HepG2 (cell line): Measurements from ENCODE around the gene GJD3. TPM values are rescaled to one million over a fixed set of nuclear protein-coding genes. Genes with fewer than 3 reads are reported as not detected.

Experiments used
- AHR ChIP-seq: IDR thresholded peaks from 2 replicates; pipeline ENCODE4 v1.6.1; 2018; ENCODE audit warnings: missing genetic modification reagents, missing compliant biosample characterization
- FIP1L1 ChIP-seq: fragments of 200-400 bp; formaldehyde crosslinking; IDR thresholded peaks from 2 replicates; pipeline ENCODE4 v1.6.1; 2018; ENCODE audit warnings: low read depth, mild to moderate bottlenecking, low read length, moderate library complexity, borderline replicate concordance; ENCODE audit not compliant: insufficient read depth
- MZF1 ChIP-seq: sonication (generic); formaldehyde crosslinking; IDR thresholded peaks from 2 replicates; pipeline ENCODE4 v1.8.1; 2023; ENCODE audit warnings: mild to moderate bottlenecking, missing genetic modification reagents, borderline replicate concordance
- NFRKB ChIP-seq: fragments of 450-650 bp; IDR thresholded peaks from 2 replicates; pipeline ENCODE4 v1.6.1; 2017
- SATB2 ChIP-seq: sonication (generic); formaldehyde crosslinking; IDR thresholded peaks from 2 replicates; pipeline ENCODE4 v1.5.0; 2020; ENCODE audit warnings: missing genetic modification reagents
- SSRP1 ChIP-seq: IDR thresholded peaks from 2 replicates; pipeline ENCODE4 v1.6.1; 2016; ENCODE audit warnings: control low read depth
- ZBTB20 ChIP-seq: sonication (generic); formaldehyde crosslinking; IDR thresholded peaks from 2 replicates; pipeline ENCODE4 v1.8.1; 2023; ENCODE audit warnings: missing genetic modification reagents, low read depth, mild to moderate bottlenecking, borderline replicate concordance
- ZNF101 ChIP-seq: sonication (generic); formaldehyde crosslinking; IDR thresholded peaks from 2 replicates; pipeline ENCODE4 v1.4.0; 2020; ENCODE audit warnings: mild to moderate bottlenecking, low read depth, missing genetic modification reagents, borderline replicate concordance
- ZNF138 ChIP-seq: sonication (generic); formaldehyde crosslinking; IDR thresholded peaks from 2 replicates; pipeline ENCODE4 v1.5.0; 2020; ENCODE audit warnings: mild to moderate bottlenecking, low read depth, missing genetic modification reagents
- polyA plus RNA-seq, 8 experiments: library from polyadenylated mRNA; depleted of rRNA in 3 of 8; stranded (reverse) in 7 of 8; unstranded in 1 of 8; fragments of >200 nt; fragmentation: Illumina TruSeq in 4 of 8; extraction: Trizol in 4 of 8; gene quantifications; 2 replicates each; pipeline versions ENCODE4 v1.2.1 to v1.2.3, GENCODE V29; 2011 to 2016; ENCODE audit warnings: low read depth in 4 of 8, missing spikeins in 1 of 8, mixed read lengths in 1 of 8; ENCODE audit not compliant: insufficient read depth in 1 of 8
- total RNA-seq, 5 experiments: library from RNA; depleted of rRNA; stranded (reverse); fragments of >200 nt; fragmentation: Illumina TruSeq; extraction: Trizol; gene quantifications; 2 replicates each; pipeline ENCODE4 v1.2.3, GENCODE V29; 2016; ENCODE audit warnings: low read depth in 1 of 5
- TF ChIP-seq, protein P1 (sequence below): sonication (generic); formaldehyde crosslinking; IDR thresholded peaks from 2 replicates; pipeline ENCODE4 v1.9.0; 2021; ENCODE audit warnings: missing genetic modification reagents, borderline replicate concordance
- TF ChIP-seq, protein P2 (sequence below): sonication (generic); formaldehyde crosslinking; IDR thresholded peaks from 2 replicates; pipeline ENCODE4 v1.4.0; 2020; ENCODE audit warnings: mild to moderate bottlenecking, missing genetic modification reagents
- TF ChIP-seq, protein P3 (sequence below): sonication (generic); formaldehyde crosslinking; IDR thresholded peaks from 2 replicates; pipeline ENCODE4 v1.4.0; 2020; ENCODE audit warnings: missing genetic modification reagents
- TF ChIP-seq, protein P4 (sequence below): sonication (generic); formaldehyde crosslinking; IDR thresholded peaks from 2 replicates; pipeline ENCODE4 v1.8.0; 2022; ENCODE audit warnings: missing genetic modification reagents, mild to moderate bottlenecking, borderline replicate concordance
- TF ChIP-seq, protein P5 (sequence below): sonication (generic); formaldehyde crosslinking; IDR thresholded peaks from 2 replicates; pipeline ENCODE4 v1.9.0; 2021; ENCODE audit warnings: missing genetic modification reagents, mild to moderate bottlenecking, borderline replicate concordance
- TF ChIP-seq, protein P6 (sequence below): sonication (generic); formaldehyde crosslinking; IDR thresholded peaks from 2 replicates; pipeline ENCODE4 v1.4.0; 2020; ENCODE audit warnings: missing genetic modification reagents, mild to moderate bottlenecking, borderline replicate concordance
- TF ChIP-seq, protein P7 (sequence below): IDR thresholded peaks from 2 replicates; pipeline ENCODE4 v1.6.1; 2018; ENCODE audit warnings: missing genetic modification reagents, mild to moderate bottlenecking, missing compliant biosample characterization

Gene GJD3
- total and polyA plus RNA-seq, 2 of the 13 experiments (the other 11 are each of a cell fraction or from before 2014, with no cell fraction given), result not detected

DNA sequence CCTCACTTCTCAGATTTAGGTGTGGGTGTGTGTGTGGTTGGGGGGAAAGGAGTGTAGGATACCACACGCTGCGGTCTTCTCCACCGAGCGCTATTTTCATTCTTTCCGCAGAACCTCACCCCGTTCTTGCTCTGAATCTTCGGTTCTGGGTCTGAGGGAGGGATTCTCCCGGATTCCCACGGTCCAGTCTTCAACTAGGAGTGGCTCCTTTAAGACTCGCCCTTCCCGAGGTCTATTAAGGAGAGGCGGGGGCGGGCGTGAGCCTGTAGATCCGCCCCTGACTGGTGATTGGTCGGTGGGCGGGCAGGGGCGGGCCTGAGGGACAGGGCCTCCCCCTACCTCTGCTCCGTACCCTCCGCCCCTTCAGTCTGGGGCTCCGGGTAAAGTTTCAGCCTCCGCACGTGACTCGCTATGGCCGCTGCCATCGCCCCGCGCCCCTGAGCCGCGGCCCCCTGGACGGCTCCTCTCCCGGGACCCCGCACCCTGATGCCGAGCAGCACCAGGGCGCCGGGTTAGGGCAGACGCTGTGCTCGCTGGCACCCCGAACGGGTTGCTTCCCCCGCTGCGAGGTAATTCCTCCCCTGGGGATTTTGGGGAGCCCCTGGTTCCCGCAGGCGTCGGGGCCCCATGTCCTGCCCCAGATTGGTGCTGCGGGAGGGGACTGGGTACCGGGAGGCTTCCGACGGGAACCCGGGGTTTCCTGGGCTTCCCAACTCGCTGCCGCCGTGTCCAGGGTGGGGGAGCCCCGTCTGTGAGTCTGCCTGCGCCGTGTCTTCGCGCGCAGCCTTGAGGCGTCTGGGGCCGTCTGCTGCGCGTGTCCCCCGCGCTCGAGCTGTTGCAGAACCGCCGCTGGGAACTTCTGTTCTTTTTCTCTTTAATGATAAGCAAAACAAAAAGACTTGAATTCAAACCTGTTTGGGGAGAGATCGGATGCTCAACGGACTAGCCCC, 46.4 kb downstream of the GJD3 start (continued):
- TF ChIP-seq, protein P1, sequence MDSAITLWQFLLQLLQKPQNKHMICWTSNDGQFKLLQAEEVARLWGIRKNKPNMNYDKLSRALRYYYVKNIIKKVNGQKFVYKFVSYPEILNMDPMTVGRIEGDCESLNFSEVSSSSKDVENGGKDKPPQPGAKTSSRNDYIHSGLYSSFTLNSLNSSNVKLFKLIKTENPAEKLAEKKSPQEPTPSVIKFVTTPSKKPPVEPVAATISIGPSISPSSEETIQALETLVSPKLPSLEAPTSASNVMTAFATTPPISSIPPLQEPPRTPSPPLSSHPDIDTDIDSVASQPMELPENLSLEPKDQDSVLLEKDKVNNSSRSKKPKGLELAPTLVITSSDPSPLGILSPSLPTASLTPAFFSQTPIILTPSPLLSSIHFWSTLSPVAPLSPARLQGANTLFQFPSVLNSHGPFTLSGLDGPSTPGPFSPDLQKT (CRISPR knock-in tag), result no peak
- TF ChIP-seq, protein P2, sequence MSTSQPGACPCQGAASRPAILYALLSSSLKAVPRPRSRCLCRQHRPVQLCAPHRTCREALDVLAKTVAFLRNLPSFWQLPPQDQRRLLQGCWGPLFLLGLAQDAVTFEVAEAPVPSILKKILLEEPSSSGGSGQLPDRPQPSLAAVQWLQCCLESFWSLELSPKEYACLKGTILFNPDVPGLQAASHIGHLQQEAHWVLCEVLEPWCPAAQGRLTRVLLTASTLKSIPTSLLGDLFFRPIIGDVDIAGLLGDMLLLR (CRISPR knock-in tag), result peak; percentile 90
- no peak for TF ChIP-seq SSRP1 (CRISPR knock-in tag)
- TF ChIP-seq MZF1, result no peak
- no peak for TF ChIP-seq ZNF101 (CRISPR knock-in tag)
- TF ChIP-seq ZNF138, result 0 out of 2 replicates have a peak, but pooled peaks have one; percentile 32
- TF ChIP-seq ZBTB20 (CRISPR knock-in tag), result peak; percentile 25; the same call in 1 of the 2 replicates
- TF ChIP-seq, protein P3, sequence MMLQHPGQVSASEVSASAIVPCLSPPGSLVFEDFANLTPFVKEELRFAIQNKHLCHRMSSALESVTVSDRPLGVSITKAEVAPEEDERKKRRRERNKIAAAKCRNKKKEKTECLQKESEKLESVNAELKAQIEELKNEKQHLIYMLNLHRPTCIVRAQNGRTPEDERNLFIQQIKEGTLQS, result no peak
- TF ChIP-seq, protein P4, sequence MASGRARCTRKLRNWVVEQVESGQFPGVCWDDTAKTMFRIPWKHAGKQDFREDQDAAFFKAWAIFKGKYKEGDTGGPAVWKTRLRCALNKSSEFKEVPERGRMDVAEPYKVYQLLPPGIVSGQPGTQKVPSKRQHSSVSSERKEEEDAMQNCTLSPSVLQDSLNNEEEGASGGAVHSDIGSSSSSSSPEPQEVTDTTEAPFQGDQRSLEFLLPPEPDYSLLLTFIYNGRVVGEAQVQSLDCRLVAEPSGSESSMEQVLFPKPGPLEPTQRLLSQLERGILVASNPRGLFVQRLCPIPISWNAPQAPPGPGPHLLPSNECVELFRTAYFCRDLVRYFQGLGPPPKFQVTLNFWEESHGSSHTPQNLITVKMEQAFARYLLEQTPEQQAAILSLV (CRISPR knock-in tag), result peak; percentile 32; the same call in 1 of the 2 replicates
- TF ChIP-seq, protein P5, sequence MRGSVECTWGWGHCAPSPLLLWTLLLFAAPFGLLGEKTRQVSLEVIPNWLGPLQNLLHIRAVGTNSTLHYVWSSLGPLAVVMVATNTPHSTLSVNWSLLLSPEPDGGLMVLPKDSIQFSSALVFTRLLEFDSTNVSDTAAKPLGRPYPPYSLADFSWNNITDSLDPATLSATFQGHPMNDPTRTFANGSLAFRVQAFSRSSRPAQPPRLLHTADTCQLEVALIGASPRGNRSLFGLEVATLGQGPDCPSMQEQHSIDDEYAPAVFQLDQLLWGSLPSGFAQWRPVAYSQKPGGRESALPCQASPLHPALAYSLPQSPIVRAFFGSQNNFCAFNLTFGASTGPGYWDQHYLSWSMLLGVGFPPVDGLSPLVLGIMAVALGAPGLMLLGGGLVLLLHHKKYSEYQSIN (CRISPR knock-in tag), result no peak
- TF ChIP-seq, protein P6, sequence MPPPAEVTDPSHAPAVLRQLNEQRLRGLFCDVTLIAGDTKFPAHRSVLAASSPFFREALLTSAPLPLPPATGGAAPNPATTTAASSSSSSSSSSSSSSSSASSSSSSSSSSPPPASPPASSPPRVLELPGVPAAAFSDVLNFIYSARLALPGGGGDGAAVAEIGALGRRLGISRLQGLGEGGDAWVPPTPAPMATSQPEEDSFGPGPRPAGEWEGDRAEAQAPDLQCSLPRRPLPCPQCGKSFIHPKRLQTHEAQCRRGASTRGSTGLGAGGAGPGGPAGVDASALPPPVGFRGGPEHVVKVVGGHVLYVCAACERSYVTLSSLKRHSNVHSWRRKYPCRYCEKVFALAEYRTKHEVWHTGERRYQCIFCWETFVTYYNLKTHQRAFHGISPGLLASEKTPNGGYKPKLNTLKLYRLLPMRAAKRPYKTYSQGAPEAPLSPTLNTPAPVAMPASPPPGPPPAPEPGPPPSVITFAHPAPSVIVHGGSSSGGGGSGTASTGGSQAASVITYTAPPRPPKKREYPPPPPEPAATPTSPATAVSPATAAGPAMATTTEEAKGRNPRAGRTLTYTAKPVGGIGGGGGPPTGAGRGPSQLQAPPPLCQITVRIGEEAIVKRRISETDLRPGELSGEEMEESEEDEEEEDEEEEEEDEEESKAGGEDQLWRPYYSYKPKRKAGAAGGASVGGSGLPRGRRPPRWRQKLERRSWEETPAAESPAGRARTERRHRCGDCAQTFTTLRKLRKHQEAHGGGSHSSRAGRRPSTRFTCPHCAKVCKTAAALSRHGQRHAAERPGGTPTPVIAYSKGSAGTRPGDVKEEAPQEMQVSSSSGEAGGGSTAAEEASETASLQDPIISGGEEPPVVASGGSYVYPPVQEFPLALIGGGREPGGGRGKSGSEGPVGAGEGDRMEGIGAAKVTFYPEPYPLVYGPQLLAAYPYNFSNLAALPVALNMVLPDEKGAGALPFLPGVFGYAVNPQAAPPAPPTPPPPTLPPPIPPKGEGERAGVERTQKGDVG (CRISPR knock-in tag), result no peak; the same call in 1 of the 2 replicates
- TF ChIP-seq, protein P7, sequence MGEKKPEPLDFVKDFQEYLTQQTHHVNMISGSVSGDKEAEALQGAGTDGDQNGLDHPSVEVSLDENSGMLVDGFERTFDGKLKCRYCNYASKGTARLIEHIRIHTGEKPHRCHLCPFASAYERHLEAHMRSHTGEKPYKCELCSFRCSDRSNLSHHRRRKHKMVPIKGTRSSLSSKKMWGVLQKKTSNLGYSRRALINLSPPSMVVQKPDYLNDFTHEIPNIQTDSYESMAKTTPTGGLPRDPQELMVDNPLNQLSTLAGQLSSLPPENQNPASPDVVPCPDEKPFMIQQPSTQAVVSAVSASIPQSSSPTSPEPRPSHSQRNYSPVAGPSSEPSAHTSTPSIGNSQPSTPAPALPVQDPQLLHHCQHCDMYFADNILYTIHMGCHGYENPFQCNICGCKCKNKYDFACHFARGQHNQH (CRISPR knock-in tag), result peak; percentile 69; the same call in 1 of the 2 replicates
- peak; percentile 90; the same call in 1 of the 2 replicates for TF ChIP-seq AHR (CRISPR knock-in tag)
- TF ChIP-seq NFRKB, result no peak
- 0 out of 2 replicates have a peak, but pooled peaks have one; percentile 48 for TF ChIP-seq SATB2 (CRISPR knock-in tag)
- no peak for TF ChIP-seq FIP1L1
